ENCODE measurements around the gene MRPL43. TPM values are rescaled to one million over a fixed set of nuclear protein-coding genes. Genes with fewer than 3 reads are reported as not detected.
A peak's percentile ranks its signal among the peaks of the same experiment; 100 is the strongest.

The MRPL43 gene
- total and polyA plus RNA-seq, 3 experiments from 2014 or later = 62.5 to 129 (median 62.8) TPM

DNA sequence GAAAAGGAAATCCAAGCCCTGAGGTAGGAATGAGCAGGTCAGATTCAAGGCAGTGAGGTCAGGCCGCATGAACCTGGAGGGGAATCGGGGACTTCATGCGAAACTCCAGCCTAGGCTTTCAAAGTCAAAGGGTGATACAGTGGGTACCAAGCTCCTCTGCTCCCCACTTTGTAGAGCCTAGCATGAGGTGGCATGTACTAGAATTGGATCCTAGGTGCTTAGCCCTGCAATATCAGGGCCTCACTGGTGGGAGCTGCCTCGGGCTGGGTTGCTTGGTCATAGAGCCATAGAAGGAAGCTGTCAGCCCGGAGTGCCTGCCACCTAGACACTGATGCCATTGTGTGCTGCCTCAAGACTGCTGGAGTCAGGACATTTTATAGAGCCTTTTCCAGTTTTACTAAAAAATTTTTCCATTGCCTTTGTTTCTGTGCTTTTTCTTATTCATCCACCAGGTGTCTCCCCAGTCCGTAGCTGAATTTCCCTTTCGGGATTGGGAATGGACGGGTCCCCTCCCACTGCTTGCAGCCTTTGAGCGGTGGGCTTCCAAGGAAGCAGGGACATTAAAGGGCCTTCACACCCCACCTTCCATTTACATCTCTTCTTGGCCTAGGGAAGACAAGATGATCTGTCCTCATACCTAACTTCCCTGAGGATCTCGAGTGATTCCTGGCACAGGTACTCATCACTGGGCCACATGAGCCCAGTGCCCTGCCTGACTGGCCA is 6.8 kb upstream of the MRPL43 start:
- peaks cover 18% of the 10 kb centered on the region for H3K4me1 ChIP-seq (ENCODE audit: insufficient read depth, low read length)
- ChIA-PET POLR2A (no interaction called here), CTCF (interaction anchor here (0.8 to 6.5 kb wide), 2 partner anchors 8 to 23 kb away, joined by 4 to 98 read pairs; no protein-coding TSS in a partner anchor)
- no peak overlapping the region for H3K4me3 ChIP-seq (ENCODE audit: low read length)
- peaks cover 13% of the 10 kb centered on the region for H3K36me3 ChIP-seq (ENCODE audit: insufficient read depth, low read length)
- Mint-ChIP-seq H3K27ac (peak overlapping the region in 4 of 8 donors; percentile 2 to 88 (median 76)), H3K4me3 (peak overlapping the region in 1 of 7 donors; percentile 99), H3K27me3 (no peaks in the 10 kb centered on the region), H3K36me3 (peaks cover 11 to 53% (median 11%) of the 10 kb centered on the region in 3 donors), H3K9me3 (no peaks in the 10 kb centered on the region), H3K4me1 (peaks cover 24 to 42% (median 29%) of the 10 kb centered on the region in 3 donors)
- H3K27me3 ChIP-seq (ENCODE audit: insufficient read depth, low read length, poor library complexity, severe bottlenecking) = no peaks in the 10 kb centered on the region
- H3K27ac ChIP-seq (ENCODE audit: low read depth, low read length) = no peak overlapping the region
- H3K9me3 ChIP-seq (ENCODE audit: low read length) = no peaks in the 10 kb centered on the region
- no peak for DNase-seq

DNA sequence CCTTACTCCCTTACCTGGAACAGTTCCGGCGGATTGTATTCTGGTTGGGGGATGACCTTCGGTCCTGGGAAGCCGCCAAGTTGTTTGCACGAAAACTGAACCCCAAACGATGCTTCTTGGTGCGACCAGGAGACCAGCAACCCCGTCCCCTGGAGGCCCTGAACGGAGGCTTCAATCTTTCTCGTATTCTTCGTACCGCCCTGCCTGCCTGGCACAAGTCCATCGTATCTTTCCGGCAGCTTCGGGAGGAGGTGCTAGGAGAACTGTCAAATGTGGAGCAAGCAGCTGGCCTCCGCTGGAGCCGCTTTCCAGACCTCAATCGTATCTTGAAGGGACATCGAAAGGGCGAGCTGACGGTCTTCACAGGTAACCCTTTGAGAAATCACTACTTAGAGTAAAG is 1.8 kb upstream of the MRPL43 start:
- H3K36me3 Mint-ChIP-seq = peaks cover 11 to 65% (median 15%) of the 10 kb centered on the region in 3 donors
- H3K4me3 Mint-ChIP-seq = peak overlapping the region in 1 of 7 donors; percentile 24
- Histone ChIP-seq H3K27me3 (ENCODE audit: insufficient read depth, low read length, poor library complexity, severe bottlenecking) (no peaks in the 10 kb centered on the region), H3K4me1 (ENCODE audit: insufficient read depth, low read length) (peaks cover 28% of the 10 kb centered on the region), H3K27ac (ENCODE audit: low read depth, low read length) (no peak overlapping the region), H3K36me3 (ENCODE audit: insufficient read depth, low read length) (peaks cover 13% of the 10 kb centered on the region), H3K4me3 (ENCODE audit: low read length) (no peak overlapping the region), H3K9me3 (ENCODE audit: low read length) (no peaks in the 10 kb centered on the region)
- no peaks in the 10 kb centered on the region for H3K9me3 Mint-ChIP-seq
- CTCF ChIA-PET = interaction anchor here (1.5 to 6.8 kb wide), 4 partner anchors 9 to 30 kb away, joined by 6 to 73 read pairs (median 9); partner anchors contain the start of genes LZTS2 and SEMA4G
- DNase-seq = no peak
- H3K27me3 Mint-ChIP-seq = peaks cover 0 to 1% of the 10 kb centered on the region in 2 donors
- POLR2A ChIA-PET = interaction anchor here (1.0 kb wide), 1 partner anchor 8 kb away, joined by 5 read pairs; no protein-coding TSS in a partner anchor
- no peak overlapping the region for H3K27ac Mint-ChIP-seq
- H3K4me1 Mint-ChIP-seq = peaks cover 38 to 58% (median 40%) of the 10 kb centered on the region in 3 donors

DNA sequence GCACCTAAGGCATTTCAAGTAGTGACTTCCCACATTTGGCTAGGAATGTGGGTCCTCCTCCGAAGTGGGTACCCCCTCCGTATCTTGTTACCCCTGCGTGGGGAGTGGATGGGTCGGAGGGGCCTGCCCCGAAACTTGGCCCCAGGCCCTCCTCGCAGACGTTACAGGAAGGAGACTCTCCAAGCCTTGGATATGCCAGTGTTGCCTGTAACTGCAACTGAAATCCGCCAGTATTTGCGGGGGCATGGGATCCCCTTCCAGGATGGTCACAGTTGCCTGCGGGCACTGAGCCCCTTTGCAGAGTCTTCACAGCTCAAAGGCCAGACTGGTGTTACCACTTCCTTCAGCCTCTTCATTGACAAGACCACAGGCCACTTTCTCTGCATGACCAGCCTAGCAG is 869 bp upstream of the MRPL43 start:
- Mint-ChIP-seq H3K4me3 (peak overlapping the region; percentile 86 to 99 (median 93)), H3K4me1 (peaks cover 38 to 58% (median 40%) of the 10 kb centered on the region in 3 donors), H3K9me3 (no peaks in the 10 kb centered on the region), H3K27me3 (peaks cover 0 to 1% of the 10 kb centered on the region in 2 donors), H3K27ac (peak overlapping the region in 4 of 8 donors; percentile 44 to 92 (median 88)), H3K36me3 (peaks cover 11 to 62% (median 11%) of the 10 kb centered on the region in 3 donors)
- no peaks in the 10 kb centered on the region for H3K9me3 ChIP-seq (ENCODE audit: low read length)
- no peaks in the 10 kb centered on the region for H3K27me3 ChIP-seq (ENCODE audit: insufficient read depth, low read length, poor library complexity, severe bottlenecking)
- H3K4me1 ChIP-seq (ENCODE audit: insufficient read depth, low read length) = peaks cover 28% of the 10 kb centered on the region
- peak overlapping the region; percentile 99 for H3K4me3 ChIP-seq (ENCODE audit: low read length)
- no peak for DNase-seq
- no peak overlapping the region for H3K27ac ChIP-seq (ENCODE audit: low read depth, low read length)
- H3K36me3 ChIP-seq (ENCODE audit: insufficient read depth, low read length) = peaks cover 13% of the 10 kb centered on the region
- ChIA-PET POLR2A (interaction anchor here (1.0 kb wide), 1 partner anchor 9 kb away, joined by 5 read pairs; no protein-coding TSS in a partner anchor), CTCF (interaction anchor here (1.3 to 6.8 kb wide), 5 partner anchors 10 to 43 kb away, joined by 4 to 73 read pairs (median 7); partner anchors contain the start of genes LZTS2, PDZD7, SEMA4G and SFXN3)

DNA sequence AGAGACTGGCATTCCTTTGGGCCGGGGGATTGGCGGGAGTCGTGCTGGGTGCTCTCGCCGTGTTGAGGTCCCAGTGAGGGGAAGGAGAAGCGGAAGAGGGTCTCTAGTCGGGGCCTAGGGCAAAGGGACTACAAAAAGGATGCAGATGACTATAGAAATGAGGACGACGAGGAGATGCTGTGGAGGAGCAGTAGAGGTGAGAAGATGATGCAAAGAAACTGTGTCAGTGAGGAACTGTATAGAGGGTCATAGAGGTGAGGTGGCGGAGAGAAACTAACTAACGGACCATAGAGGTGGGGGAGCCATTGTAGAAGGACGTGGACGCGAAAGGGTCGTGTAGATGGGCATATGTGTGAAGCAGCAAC is 370 bp upstream of the MRPL43 start:
- Histone ChIP-seq H3K4me1 (ENCODE audit: insufficient read depth, low read length) (peaks cover 28% of the 10 kb centered on the region), H3K36me3 (ENCODE audit: insufficient read depth, low read length) (peaks cover 13% of the 10 kb centered on the region), H3K27me3 (ENCODE audit: insufficient read depth, low read length, poor library complexity, severe bottlenecking) (no peaks in the 10 kb centered on the region), H3K27ac (ENCODE audit: low read depth, low read length) (peak overlapping the region; percentile 76), H3K4me3 (ENCODE audit: low read length) (peak overlapping the region; percentile 99), H3K9me3 (ENCODE audit: low read length) (no peaks in the 10 kb centered on the region)
- POLR2A ChIA-PET = interaction anchor here (3.0 kb wide), 1 partner anchor 9 kb away, joined by 10 read pairs; no protein-coding TSS in a partner anchor
- Mint-ChIP-seq H3K9me3 (no peaks in the 10 kb centered on the region), H3K4me1 (peaks cover 38 to 58% (median 40%) of the 10 kb centered on the region in 3 donors), H3K27me3 (peaks cover 0 to 1% of the 10 kb centered on the region in 2 donors), H3K4me3 (peak overlapping the region; percentile 86 to 99 (median 93)), H3K27ac (peak overlapping the region; percentile 44 to 96 (median 88)), H3K36me3 (peaks cover 11 to 62% (median 11%) of the 10 kb centered on the region in 3 donors)
- CTCF ChIA-PET = interaction anchor here (0.9 to 6.8 kb wide), 4 partner anchors 10 to 63 kb away, joined by 3 to 73 read pairs (median 5); partner anchors contain the start of genes LZTS2, PDZD7 and SFXN3
- no peak for DNase-seq

GRCh38 chr10:100986623-100986951 is 710 bp downstream of the MRPL43 start:
- no peaks in the 10 kb centered on the region for H3K27me3 ChIP-seq (ENCODE audit: insufficient read depth, low read length, poor library complexity, severe bottlenecking)
- Mint-ChIP-seq H3K4me3 (peak overlapping the region; percentile 86 to 99 (median 93)), H3K4me1 (peaks cover 38 to 58% (median 40%) of the 10 kb centered on the region in 3 donors), H3K36me3 (peaks cover 11 to 67% (median 11%) of the 10 kb centered on the region in 3 donors), H3K9me3 (no peaks in the 10 kb centered on the region), H3K27ac (peak overlapping the region in 5 of 8 donors; percentile 14 to 92 (median 45)), H3K27me3 (peaks cover 0 to 1% of the 10 kb centered on the region in 2 donors)
- H3K4me3 ChIP-seq (ENCODE audit: low read length) = peak overlapping the region; percentile 99
- ChIA-PET CTCF (interaction anchor here (2.2 to 6.8 kb wide), 2 partner anchors 12 to 28 kb away, joined by 9 to 73 read pairs; partner anchors contain the start of gene LZTS2), POLR2A (interaction anchor here (3.0 kb wide), 1 partner anchor 10 kb away, joined by 10 read pairs; no protein-coding TSS in a partner anchor)
- H3K27ac ChIP-seq (ENCODE audit: low read depth, low read length) = peak overlapping the region; percentile 76
- H3K4me1 ChIP-seq (ENCODE audit: insufficient read depth, low read length) = peaks cover 28% of the 10 kb centered on the region
- DNase-seq = no peak
- H3K36me3 ChIP-seq (ENCODE audit: insufficient read depth, low read length) = peaks cover 13% of the 10 kb centered on the region
- no peaks in the 10 kb centered on the region for H3K9me3 ChIP-seq (ENCODE audit: low read length)

GRCh38 chr10:100985336-100985735 is 2.0 kb downstream of the MRPL43 start:
- DNase-seq = no peak
- H3K4me3 ChIP-seq (ENCODE audit: low read length) = no peak overlapping the region
- H3K27ac ChIP-seq (ENCODE audit: low read depth, low read length) = no peak overlapping the region
- H3K36me3 Mint-ChIP-seq = peaks cover under 1 to 67% (median 6%) of the 10 kb centered on the region in 3 donors
- no peaks in the 10 kb centered on the region for H3K9me3 ChIP-seq (ENCODE audit: low read length)
- POLR2A ChIA-PET = interaction anchor here (0.7 to 3.0 kb wide), 2 partner anchors 12 to 14 kb away, joined by 3 to 10 read pairs; partner anchors contain the start of gene LZTS2
- H3K27me3 ChIP-seq (ENCODE audit: insufficient read depth, low read length, poor library complexity, severe bottlenecking) = no peaks in the 10 kb centered on the region
- H3K36me3 ChIP-seq (ENCODE audit: insufficient read depth, low read length) = peaks cover 5% of the 10 kb centered on the region
- peaks cover 0 to 1% of the 10 kb centered on the region in 2 donors for H3K27me3 Mint-ChIP-seq
- H3K4me1 ChIP-seq (ENCODE audit: insufficient read depth, low read length) = peaks cover 28% of the 10 kb centered on the region
- H3K9me3 Mint-ChIP-seq = no peaks in the 10 kb centered on the region
- no peak overlapping the region for H3K27ac Mint-ChIP-seq
- CTCF ChIA-PET = interaction anchor here (2.2 to 6.8 kb wide), 2 partner anchors 13 to 29 kb away, joined by 9 to 73 read pairs; partner anchors contain the start of gene LZTS2
- H3K4me1 Mint-ChIP-seq = peaks cover 32 to 50% (median 33%) of the 10 kb centered on the region in 3 donors
- H3K4me3 Mint-ChIP-seq = peak overlapping the region in 6 of 7 donors; percentile 23 to 99 (median 92)

DNA sequence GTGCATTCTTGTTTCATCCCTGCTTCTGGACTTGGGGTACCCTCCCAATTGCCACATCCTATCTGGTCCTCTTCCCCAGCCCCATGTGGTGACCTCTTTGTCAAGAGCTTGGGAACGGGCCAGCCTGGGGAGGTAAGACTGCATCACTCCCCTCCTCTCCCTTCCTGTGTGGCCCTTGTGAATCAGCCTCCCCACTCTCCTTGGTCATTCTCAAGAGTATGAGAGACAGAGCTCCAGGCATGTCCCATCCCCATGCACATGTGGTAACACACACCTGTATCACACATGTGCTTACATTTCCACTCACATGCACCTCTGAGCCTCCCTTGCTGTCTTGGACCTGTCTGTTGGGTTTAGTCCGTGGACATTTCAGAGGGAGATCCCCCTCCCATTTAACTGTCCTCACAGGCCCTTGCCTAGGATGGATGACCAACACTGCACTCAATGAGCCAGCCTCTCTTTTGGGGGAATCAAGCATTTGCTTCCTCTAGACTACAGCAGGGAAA is 2.6 kb downstream of the MRPL43 start:
- Mint-ChIP-seq H3K27ac (no peak overlapping the region), H3K9me3 (no peaks in the 10 kb centered on the region), H3K36me3 (peaks cover 0 to 69% (median 8%) of the 10 kb centered on the region in 3 donors), H3K4me3 (peak overlapping the region in 1 of 7 donors; percentile 93), H3K27me3 (peaks cover 0 to 1% of the 10 kb centered on the region in 2 donors), H3K4me1 (peaks cover 30 to 48% (median 32%) of the 10 kb centered on the region in 3 donors)
- CTCF ChIA-PET = interaction anchor here (6.8 kb wide), 1 partner anchor 13 kb away, joined by 73 read pairs; the partner anchor contains the start of gene LZTS2
- H3K36me3 ChIP-seq (ENCODE audit: insufficient read depth, low read length) = peaks cover 4% of the 10 kb centered on the region
- POLR2A ChIA-PET = interaction anchor here (0.7 to 3.0 kb wide), 2 partner anchors 12 to 15 kb away, joined by 3 to 10 read pairs; partner anchors contain the start of gene LZTS2
- H3K27me3 ChIP-seq (ENCODE audit: insufficient read depth, low read length, poor library complexity, severe bottlenecking) = no peaks in the 10 kb centered on the region
- H3K4me1 ChIP-seq (ENCODE audit: insufficient read depth, low read length) = peaks cover 28% of the 10 kb centered on the region
- no peaks in the 10 kb centered on the region for H3K9me3 ChIP-seq (ENCODE audit: low read length)
- H3K4me3 ChIP-seq (ENCODE audit: low read length) = no peak overlapping the region
- DNase-seq = no peak
- H3K27ac ChIP-seq (ENCODE audit: low read depth, low read length) = no peak overlapping the region

Data from CD8-positive, alpha-beta memory T cell (primary cell).